Hepatocyte (in vitro differentiated cells): ENCODE results near the gene BPI. TPM values are rescaled to one million over a fixed set of nuclear protein-coding genes. Genes with fewer than 3 reads are reported as not detected.
"Not testable (repeated sequence)": the region's sequence is repeated elsewhere in the genome, so short reads cannot be mapped to it uniquely, and the experiment has no call there.

ENCODE experiments used
- DNase-seq: peaks from one replicate; pipeline ENCODE4 v3.0.0-alpha.2; 2016; ENCODE audit warnings: low spot score
- H2AFZ ChIP-seq: fragments of 200-600 bp; sonication (generic); 2 replicates; pipeline ENCODE4 v1.6.0; 2016; ENCODE audit warnings: antibody characterized with exemption, mild to moderate bottlenecking
- H3K27ac ChIP-seq: fragments of 200-600 bp; sonication (generic); 2 replicates; pipeline ENCODE4 v1.5.1; 2016; ENCODE audit warnings: mild to moderate bottlenecking
- H3K27me3 ChIP-seq: fragments of 200-600 bp; sonication (generic); 2 replicates; pipeline ENCODE4 v1.6.1; 2016
- H3K36me3 ChIP-seq: fragments of 200-600 bp; sonication (generic); replicated peaks from 2 replicates; pipeline ENCODE4 v1.5.1; 2016; ENCODE audit warnings: low read depth; ENCODE audit not compliant: insufficient read depth
- H3K4me1 ChIP-seq: fragments of 200-600 bp; sonication (generic); 2 replicates; pipeline ENCODE4 v1.5.1; 2016; ENCODE audit warnings: mild to moderate bottlenecking, moderate library complexity; ENCODE audit not compliant: insufficient read depth
- H3K4me2 ChIP-seq: fragments of 200-600 bp; sonication (generic); 2 replicates; pipeline ENCODE4 v1.6.0; 2016
- H3K4me3 ChIP-seq: fragments of 200-600 bp; sonication (generic); 2 replicates; pipeline ENCODE4 v1.5.1; 2016; ENCODE audit warnings: mild to moderate bottlenecking
- H3K79me2 ChIP-seq: fragments of 200-600 bp; sonication (generic); 2 replicates; pipeline ENCODE4 v1.6.0; 2017; ENCODE audit warnings: mild to moderate bottlenecking
- H3K9me2 ChIP-seq: fragments of 200-600 bp; sonication (generic); replicated peaks from 2 replicates; pipeline ENCODE4 v1.6.0; 2017; ENCODE audit warnings: mild to moderate bottlenecking; ENCODE audit not compliant: insufficient read depth
- H3K9me3 ChIP-seq: fragments of 200-600 bp; sonication (generic); 2 replicates; pipeline ENCODE4 v1.5.1; 2016; ENCODE audit warnings: low read depth, mild to moderate bottlenecking
- H4K20me1 ChIP-seq: fragments of 200-600 bp; sonication (generic); 2 replicates; pipeline ENCODE4 v1.6.0; 2016; ENCODE audit warnings: mild to moderate bottlenecking; ENCODE audit not compliant: insufficient read depth, poor library complexity, severe bottlenecking
- EZH2 ChIP-seq: fragments of 200-600 bp; sonication (generic); IDR thresholded peaks from 2 replicates; pipeline ENCODE4 v1.6.1; 2016; ENCODE audit warnings: antibody characterized with exemption, mild to moderate bottlenecking, borderline replicate concordance
- EZH2phosphoT487 ChIP-seq: fragments of 200-600 bp; sonication (generic); IDR thresholded peaks from one replicate; pipeline ENCODE4 v1.6.1; 2018; ENCODE audit warnings: antibody characterized with exemption, mild to moderate bottlenecking, low read depth, moderate library complexity; ENCODE audit not compliant: unreplicated experiment, severe bottlenecking
- WGBS: methylation state at CpG from one replicate; pipeline ENCODE4 v1.1.6; 2016; ENCODE audit warnings: low lambda C conversion rate; ENCODE audit errors: missing lambda C conversion rate; 5-methylcytosine and 5-hydroxymethylcytosine counted together
- polyA plus RNA-seq: library from polyadenylated mRNA; unstranded; fragments of >200 nt; fragmentation: Nextera tagmentation; extraction: Ambion mirVana; gene quantifications from 2 replicates; pipeline ENCODE4 v1.2.1, GENCODE V29; 2016
- total RNA-seq: library from RNA; depleted of rRNA; stranded (reverse); fragments of >200 nt; gene quantifications from 2 replicates; pipeline ENCODE4 v1.2.3, GENCODE V29; 2014
- TF ChIP-seq, protein P1 (sequence below): fragments of 200-600 bp; sonication (generic); IDR thresholded peaks from 2 replicates; pipeline ENCODE4 v1.5.1; 2016; ENCODE audit warnings: antibody characterized with exemption, mild to moderate bottlenecking; ENCODE audit not compliant: poor library complexity

The BPI gene
- total and polyA plus RNA-seq, 2 experiments from 2014 or later, result 0.63 to 0.66 TPM

DNA sequence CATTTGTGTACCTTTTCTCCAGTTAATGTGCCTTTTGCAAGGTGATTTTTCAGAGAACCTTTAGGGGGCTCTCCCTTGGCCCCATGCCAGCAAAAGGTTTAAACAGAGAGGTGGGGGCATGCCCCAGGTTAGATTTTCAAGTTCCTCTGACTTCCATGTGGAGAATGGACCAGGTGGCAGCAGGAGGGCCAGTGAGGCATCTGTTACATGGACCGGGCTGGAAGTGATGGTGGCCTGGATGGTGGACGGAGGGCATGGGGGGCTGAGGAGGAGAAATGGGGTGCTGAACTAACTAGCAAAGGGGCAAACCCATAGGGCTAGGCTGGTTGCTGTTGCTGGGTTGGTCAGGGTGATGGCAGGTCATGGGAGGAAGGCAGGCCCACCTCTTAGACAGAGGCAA lies 20.7 kb upstream of the BPI start:
- no peaks in the 10 kb centered on the region for H3K36me3 ChIP-seq
- H3K27ac ChIP-seq, result no peak overlapping the region
- H3K9me2 ChIP-seq, result no peaks in the 10 kb centered on the region
- no peak for DNase-seq
- no peak overlapping the region for H2AFZ ChIP-seq
- no peaks in the 10 kb centered on the region for H3K79me2 ChIP-seq
- H4K20me1 ChIP-seq, result no peaks in the 10 kb centered on the region
- no peaks in the 10 kb centered on the region for H3K4me1 ChIP-seq
- 96% methylated on average over 2 of the region's 2 CpGs for WGBS
- no peak for TF ChIP-seq EZH2
- TF ChIP-seq, protein P1, sequence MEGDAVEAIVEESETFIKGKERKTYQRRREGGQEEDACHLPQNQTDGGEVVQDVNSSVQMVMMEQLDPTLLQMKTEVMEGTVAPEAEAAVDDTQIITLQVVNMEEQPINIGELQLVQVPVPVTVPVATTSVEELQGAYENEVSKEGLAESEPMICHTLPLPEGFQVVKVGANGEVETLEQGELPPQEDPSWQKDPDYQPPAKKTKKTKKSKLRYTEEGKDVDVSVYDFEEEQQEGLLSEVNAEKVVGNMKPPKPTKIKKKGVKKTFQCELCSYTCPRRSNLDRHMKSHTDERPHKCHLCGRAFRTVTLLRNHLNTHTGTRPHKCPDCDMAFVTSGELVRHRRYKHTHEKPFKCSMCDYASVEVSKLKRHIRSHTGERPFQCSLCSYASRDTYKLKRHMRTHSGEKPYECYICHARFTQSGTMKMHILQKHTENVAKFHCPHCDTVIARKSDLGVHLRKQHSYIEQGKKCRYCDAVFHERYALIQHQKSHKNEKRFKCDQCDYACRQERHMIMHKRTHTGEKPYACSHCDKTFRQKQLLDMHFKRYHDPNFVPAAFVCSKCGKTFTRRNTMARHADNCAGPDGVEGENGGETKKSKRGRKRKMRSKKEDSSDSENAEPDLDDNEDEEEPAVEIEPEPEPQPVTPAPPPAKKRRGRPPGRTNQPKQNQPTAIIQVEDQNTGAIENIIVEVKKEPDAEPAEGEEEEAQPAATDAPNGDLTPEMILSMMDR, result no peak
- no peak for TF ChIP-seq EZH2phosphoT487
- no peak overlapping the region for H3K4me3 ChIP-seq
- no peaks in the 10 kb centered on the region for H3K27me3 ChIP-seq
- H3K4me2 ChIP-seq, result no peak overlapping the region
- H3K9me3 ChIP-seq, result no peaks in the 10 kb centered on the region

DNA sequence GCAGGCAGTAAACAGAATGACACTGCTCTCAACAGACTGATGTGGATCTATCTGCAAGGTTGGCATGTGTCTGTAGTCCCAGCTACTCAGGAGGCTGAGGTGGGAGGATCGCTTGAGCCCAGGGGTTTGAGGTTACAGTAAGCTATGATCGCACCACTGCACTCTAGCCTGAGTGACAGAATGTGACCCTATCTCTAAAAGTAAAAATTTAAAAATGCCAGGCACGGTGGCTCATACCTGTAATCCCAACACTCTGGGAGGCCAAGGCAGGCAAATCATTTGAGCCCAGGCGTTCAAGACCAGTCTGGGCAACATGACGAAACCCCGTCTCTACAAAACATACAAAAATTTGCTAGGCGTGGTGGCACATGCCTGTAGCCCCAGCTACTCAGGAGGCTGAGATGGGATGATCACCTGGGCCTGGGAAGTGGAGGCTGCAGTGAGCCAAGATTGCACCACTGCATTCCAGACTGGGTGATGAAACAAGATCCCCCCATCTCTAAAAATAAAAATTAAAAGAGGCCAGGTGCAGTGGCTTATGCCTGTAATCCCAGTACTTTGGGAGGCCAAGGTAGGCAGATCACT lies 19.8 kb upstream of the BPI start:
- not testable (repeated sequence) for DNase-seq, H4K20me1 ChIP-seq, H3K9me2 ChIP-seq, H3K4me2 ChIP-seq, H3K36me3 ChIP-seq, H3K27me3 ChIP-seq, H3K4me1 ChIP-seq, H3K9me3 ChIP-seq, H3K27ac ChIP-seq, H3K4me3 ChIP-seq, H3K79me2 ChIP-seq, H2AFZ ChIP-seq
- 95% methylated on average over 7 of the region's 7 CpGs for WGBS

DNA sequence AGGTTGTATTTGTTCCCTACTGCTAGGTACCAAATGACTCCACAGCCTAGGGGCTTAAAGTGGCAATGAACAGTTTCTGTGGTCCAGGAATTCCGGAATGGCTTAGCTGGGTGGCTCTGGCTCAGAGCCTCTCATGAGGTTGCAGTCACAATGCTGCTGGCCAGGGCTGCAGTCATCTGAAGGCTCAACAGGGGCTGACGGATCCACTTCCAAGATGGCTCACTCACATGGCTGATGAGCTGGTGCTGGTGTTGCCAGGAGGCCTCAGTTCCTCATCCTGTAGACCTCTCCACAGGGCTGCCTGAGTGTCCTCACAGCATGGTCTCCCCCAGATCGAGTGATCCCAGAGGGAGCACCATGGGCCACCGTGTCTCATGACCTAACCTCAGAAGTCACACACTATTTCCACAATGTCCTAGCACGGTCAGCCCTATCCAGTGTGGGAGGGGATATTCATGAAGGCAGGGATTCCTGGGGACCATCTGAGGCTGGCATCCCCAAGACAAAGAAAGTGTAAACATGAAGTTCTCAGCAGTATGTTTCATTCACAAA lies 19.0 kb upstream of the BPI start:
- Histone ChIP-seq H3K9me2 (no peaks in the 10 kb centered on the region), H3K4me3 (no peak overlapping the region), H4K20me1 (no peaks in the 10 kb centered on the region), H3K9me3 (no peaks in the 10 kb centered on the region), H3K27ac (no peak overlapping the region), H3K4me2 (no peak overlapping the region), H3K79me2 (no peaks in the 10 kb centered on the region), H2AFZ (no peak overlapping the region), H3K36me3 (no peaks in the 10 kb centered on the region), H3K27me3 (no peaks in the 10 kb centered on the region), H3K4me1 (no peaks in the 10 kb centered on the region)
- DNase-seq, result no peak
- WGBS, result 93% methylated on average over 5 of the region's 5 CpGs
- TF ChIP-seq EZH2phosphoT487, result no peak
- no peak for TF ChIP-seq EZH2
- TF ChIP-seq, protein P1, result no peak

DNA sequence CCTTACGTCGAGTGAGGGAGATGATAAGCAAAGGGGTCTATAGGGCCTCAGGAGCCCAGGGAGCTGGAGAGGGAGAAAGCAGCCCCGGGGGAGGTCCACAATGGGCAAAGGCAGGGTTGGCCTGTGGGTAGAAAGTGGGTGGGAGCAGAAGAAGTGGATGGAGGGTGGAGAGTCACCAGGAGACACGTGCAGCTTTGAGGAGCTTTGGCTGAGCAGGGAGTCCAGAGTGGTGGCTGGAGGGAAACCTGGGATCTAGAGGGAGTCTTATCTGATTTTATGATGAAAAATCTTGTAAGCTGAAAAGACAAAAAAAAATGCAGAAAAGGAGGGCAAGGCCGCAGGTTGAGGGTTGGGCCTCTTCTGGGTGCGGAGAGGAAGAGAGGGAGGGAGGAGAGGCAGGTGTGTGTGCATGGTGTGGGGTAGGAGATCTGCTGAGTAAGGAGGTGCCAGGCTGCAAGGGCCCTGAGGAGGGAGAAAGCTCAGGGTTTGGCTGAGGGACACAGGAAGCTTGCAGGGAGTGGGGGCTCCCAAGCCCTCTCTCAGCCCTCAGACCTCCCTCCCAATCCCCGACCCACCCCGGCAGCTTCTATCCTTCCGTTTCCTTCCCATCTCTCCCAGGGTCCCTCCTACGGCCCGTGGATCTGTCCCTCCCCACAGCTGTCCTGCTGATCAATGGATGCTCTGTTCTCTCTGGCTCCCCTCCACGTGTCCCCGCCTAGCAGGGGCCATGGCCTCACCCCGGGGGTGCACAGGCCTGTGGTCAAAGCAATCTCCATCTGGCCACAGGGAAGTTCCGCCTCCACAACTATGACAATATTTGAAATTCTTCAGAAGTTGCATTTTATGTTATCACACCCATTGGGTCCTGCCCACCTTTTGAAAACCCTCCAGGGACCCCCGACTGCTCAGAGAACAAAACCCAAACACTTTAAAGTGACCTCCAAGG lies 17.1 kb upstream of the BPI start:
- Histone ChIP-seq H3K4me2 (no peak overlapping the region), H3K27me3 (no peaks in the 10 kb centered on the region), H2AFZ (no peak overlapping the region), H3K27ac (no peak overlapping the region), H3K79me2 (no peaks in the 10 kb centered on the region), H3K9me3 (no peaks in the 10 kb centered on the region), H3K9me2 (no peaks in the 10 kb centered on the region), H3K4me1 (peaks cover 7% of the 10 kb centered on the region), H4K20me1 (no peaks in the 10 kb centered on the region), H3K4me3 (no peak overlapping the region), H3K36me3 (no peaks in the 10 kb centered on the region)
- TF ChIP-seq EZH2phosphoT487 (no peak), EZH2 (no peak)
- TF ChIP-seq, protein P1, result no peak
- DNase-seq, result no peak
- 71% methylated on average over 16 of the region's 16 CpGs for WGBS
